ENCODE results near the gene UCMA. TPM values are rescaled to one million over a fixed set of nuclear protein-coding genes. Genes with fewer than 3 reads are reported as not detected.

Gene UCMA
- total and polyA plus RNA-seq, 3 experiments from 2014 or later: not detected

- DNase-seq: no peak
- Mint-ChIP-seq H3K4me1 (peaks cover 11 to 15% (median 11%) of the 10 kb centered on the region in 3 donors), H3K36me3 (peaks cover 0 to 3% (median 0%) of the 10 kb centered on the region in 3 donors), H3K27me3 (peaks cover 4 to 20% of the 10 kb centered on the region in 2 donors), H3K27ac (peak overlapping the region in 1 of 8 donors; percentile 2), H3K4me3 (no peak overlapping the region), H3K9me3 (no peaks in the 10 kb centered on the region)
- no peaks in the 10 kb centered on the region for H3K9me3 ChIP-seq (ENCODE audit: low read length)
- no peak overlapping the region for H3K4me3 ChIP-seq (ENCODE audit: low read length)
- no peak overlapping the region for H3K27ac ChIP-seq (ENCODE audit: low read depth, low read length)
- ChIA-PET CTCF (no interaction called here), POLR2A (no interaction called here)
- H3K27me3 ChIP-seq (ENCODE audit: insufficient read depth, low read length, poor library complexity, severe bottlenecking): no peaks in the 10 kb centered on the region
- H3K4me1 ChIP-seq (ENCODE audit: insufficient read depth, low read length): no peaks in the 10 kb centered on the region
- H3K36me3 ChIP-seq (ENCODE audit: insufficient read depth, low read length): no peaks in the 10 kb centered on the region
Observed at GRCh38 chr10:13268841-13269240, 34.7 kb upstream of the UCMA start.

- H3K4me1 Mint-ChIP-seq: peaks cover 11 to 15% (median 11%) of the 10 kb centered on the region in 3 donors
- H3K4me3 Mint-ChIP-seq: no peak overlapping the region
- H3K27me3 ChIP-seq (ENCODE audit: insufficient read depth, low read length, poor library complexity, severe bottlenecking): no peaks in the 10 kb centered on the region
- peaks cover 0 to 5% (median 0%) of the 10 kb centered on the region in 3 donors for H3K36me3 Mint-ChIP-seq
- no peak overlapping the region for H3K4me3 ChIP-seq (ENCODE audit: low read length)
- H3K4me1 ChIP-seq (ENCODE audit: insufficient read depth, low read length): no peaks in the 10 kb centered on the region
- no peaks in the 10 kb centered on the region for H3K9me3 Mint-ChIP-seq
- H3K27ac Mint-ChIP-seq: no peak overlapping the region
- H3K9me3 ChIP-seq (ENCODE audit: low read length): no peaks in the 10 kb centered on the region
- no peak overlapping the region for H3K27ac ChIP-seq (ENCODE audit: low read depth, low read length)
- no peaks in the 10 kb centered on the region for H3K36me3 ChIP-seq (ENCODE audit: insufficient read depth, low read length)
- CTCF ChIA-PET: no interaction called here
- no peak for DNase-seq
- POLR2A ChIA-PET: no interaction called here
- peaks cover 7 to 26% of the 10 kb centered on the region in 2 donors for H3K27me3 Mint-ChIP-seq
Observed at GRCh38 chr10:13268310-13268709, 34.1 kb upstream of the UCMA start.

GRCh38 chr10:13263591-13263990 is 29.4 kb upstream of the UCMA start:
- no peaks in the 10 kb centered on the region for H3K27me3 ChIP-seq (ENCODE audit: insufficient read depth, low read length, poor library complexity, severe bottlenecking)
- H3K4me1 ChIP-seq (ENCODE audit: insufficient read depth, low read length): no peaks in the 10 kb centered on the region
- Mint-ChIP-seq H3K4me3 (no peak overlapping the region), H3K27me3 (peaks cover 14 to 40% of the 10 kb centered on the region in 2 donors), H3K36me3 (peaks cover 0 to 8% (median 3%) of the 10 kb centered on the region in 3 donors), H3K4me1 (no peaks in the 10 kb centered on the region), H3K27ac (no peak overlapping the region), H3K9me3 (peaks cover 0 to 3% (median 0%) of the 10 kb centered on the region in 5 donors)
- no peaks in the 10 kb centered on the region for H3K36me3 ChIP-seq (ENCODE audit: insufficient read depth, low read length)
- CTCF ChIA-PET: no interaction called here
- no peak overlapping the region for H3K27ac ChIP-seq (ENCODE audit: low read depth, low read length)
- POLR2A ChIA-PET: no interaction called here
- no peak for DNase-seq
- H3K9me3 ChIP-seq (ENCODE audit: low read length): no peaks in the 10 kb centered on the region
- no peak overlapping the region for H3K4me3 ChIP-seq (ENCODE audit: low read length)

GRCh38 chr10:13262433-13262832 is 28.3 kb upstream of the UCMA start:
- H3K9me3 ChIP-seq (ENCODE audit: low read length): no peaks in the 10 kb centered on the region
- no peaks in the 10 kb centered on the region for H3K4me1 ChIP-seq (ENCODE audit: insufficient read depth, low read length)
- no peaks in the 10 kb centered on the region for H3K27me3 ChIP-seq (ENCODE audit: insufficient read depth, low read length, poor library complexity, severe bottlenecking)
- no peak for DNase-seq
- peaks cover 0 to 3% (median 0%) of the 10 kb centered on the region in 5 donors for H3K9me3 Mint-ChIP-seq
- H3K36me3 ChIP-seq (ENCODE audit: insufficient read depth, low read length): no peaks in the 10 kb centered on the region
- peaks cover 0 to 8% (median 3%) of the 10 kb centered on the region in 3 donors for H3K36me3 Mint-ChIP-seq
- peaks cover 14 to 48% of the 10 kb centered on the region in 2 donors for H3K27me3 Mint-ChIP-seq
- H3K27ac ChIP-seq (ENCODE audit: low read depth, low read length): no peak overlapping the region
- H3K4me3 ChIP-seq (ENCODE audit: low read length): no peak overlapping the region
- ChIA-PET CTCF (no interaction called here), POLR2A (no interaction called here)
- H3K4me1 Mint-ChIP-seq: no peaks in the 10 kb centered on the region
- no peak overlapping the region for H3K4me3 Mint-ChIP-seq
- no peak overlapping the region for H3K27ac Mint-ChIP-seq

GRCh38 chr10:13257621-13258140 is 23.5 kb upstream of the UCMA start:
- Histone ChIP-seq H3K36me3 (ENCODE audit: insufficient read depth, low read length) (no peaks in the 10 kb centered on the region), H3K27me3 (ENCODE audit: insufficient read depth, low read length, poor library complexity, severe bottlenecking) (no peaks in the 10 kb centered on the region), H3K4me1 (ENCODE audit: insufficient read depth, low read length) (no peaks in the 10 kb centered on the region), H3K9me3 (ENCODE audit: low read length) (no peaks in the 10 kb centered on the region), H3K27ac (ENCODE audit: low read depth, low read length) (no peak overlapping the region), H3K4me3 (ENCODE audit: low read length) (no peak overlapping the region)
- Mint-ChIP-seq H3K4me3 (no peak overlapping the region), H3K4me1 (no peaks in the 10 kb centered on the region), H3K36me3 (peaks cover 0 to 3% (median 0%) of the 10 kb centered on the region in 3 donors), H3K27me3 (peaks cover 17 to 33% of the 10 kb centered on the region in 2 donors), H3K27ac (no peak overlapping the region), H3K9me3 (peaks cover 0 to 3% (median 0%) of the 10 kb centered on the region in 5 donors)
- POLR2A ChIA-PET: no interaction called here
- CTCF ChIA-PET: no interaction called here
- DNase-seq: no peak

GRCh38 chr10:13256627-13257026 is 22.5 kb upstream of the UCMA start:
- H3K9me3 Mint-ChIP-seq: peaks cover 0 to 2% (median 0%) of the 10 kb centered on the region in 5 donors
- Histone ChIP-seq H3K36me3 (ENCODE audit: insufficient read depth, low read length) (no peaks in the 10 kb centered on the region), H3K27ac (ENCODE audit: low read depth, low read length) (no peak overlapping the region), H3K9me3 (ENCODE audit: low read length) (no peaks in the 10 kb centered on the region), H3K4me1 (ENCODE audit: insufficient read depth, low read length) (no peaks in the 10 kb centered on the region), H3K27me3 (ENCODE audit: insufficient read depth, low read length, poor library complexity, severe bottlenecking) (no peaks in the 10 kb centered on the region), H3K4me3 (ENCODE audit: low read length) (no peak overlapping the region)
- H3K4me3 Mint-ChIP-seq: no peak overlapping the region
- no peaks in the 10 kb centered on the region for H3K36me3 Mint-ChIP-seq
- H3K27ac Mint-ChIP-seq: no peak overlapping the region
- no peaks in the 10 kb centered on the region for H3K4me1 Mint-ChIP-seq
- POLR2A ChIA-PET: no interaction called here
- H3K27me3 Mint-ChIP-seq: peaks cover 17 to 28% of the 10 kb centered on the region in 2 donors
- CTCF ChIA-PET: no interaction called here
- DNase-seq: no peak

GRCh38 chr10:13253726-13254125 is 19.6 kb upstream of the UCMA start:
- Histone ChIP-seq H3K4me1 (ENCODE audit: insufficient read depth, low read length) (no peaks in the 10 kb centered on the region), H3K4me3 (ENCODE audit: low read length) (no peak overlapping the region), H3K9me3 (ENCODE audit: low read length) (no peaks in the 10 kb centered on the region), H3K36me3 (ENCODE audit: insufficient read depth, low read length) (no peaks in the 10 kb centered on the region), H3K27ac (ENCODE audit: low read depth, low read length) (no peak overlapping the region), H3K27me3 (ENCODE audit: insufficient read depth, low read length, poor library complexity, severe bottlenecking) (no peaks in the 10 kb centered on the region)
- Mint-ChIP-seq H3K4me1 (no peaks in the 10 kb centered on the region), H3K9me3 (no peaks in the 10 kb centered on the region), H3K27ac (no peak overlapping the region), H3K4me3 (no peak overlapping the region), H3K27me3 (peaks cover 11 to 24% of the 10 kb centered on the region in 2 donors), H3K36me3 (no peaks in the 10 kb centered on the region)
- ChIA-PET CTCF (no interaction called here), POLR2A (no interaction called here)
- no peak for DNase-seq

GRCh38 chr10:13247784-13248183 is 13.6 kb upstream of the UCMA start:
- Histone ChIP-seq H3K9me3 (ENCODE audit: low read length) (no peaks in the 10 kb centered on the region), H3K27me3 (ENCODE audit: insufficient read depth, low read length, poor library complexity, severe bottlenecking) (no peaks in the 10 kb centered on the region), H3K4me1 (ENCODE audit: insufficient read depth, low read length) (no peaks in the 10 kb centered on the region), H3K4me3 (ENCODE audit: low read length) (no peak overlapping the region), H3K27ac (ENCODE audit: low read depth, low read length) (no peak overlapping the region), H3K36me3 (ENCODE audit: insufficient read depth, low read length) (no peaks in the 10 kb centered on the region)
- ChIA-PET POLR2A (no interaction called here), CTCF (no interaction called here)
- Mint-ChIP-seq H3K9me3 (no peaks in the 10 kb centered on the region), H3K27ac (no peak overlapping the region), H3K36me3 (no peaks in the 10 kb centered on the region), H3K27me3 (peaks cover 3% of the 10 kb centered on the region in 2 donors), H3K4me3 (no peak overlapping the region), H3K4me1 (no peaks in the 10 kb centered on the region)
- DNase-seq: no peak

- no peaks in the 10 kb centered on the region for H3K36me3 ChIP-seq (ENCODE audit: insufficient read depth, low read length)
- Mint-ChIP-seq H3K36me3 (no peaks in the 10 kb centered on the region), H3K27ac (no peak overlapping the region), H3K4me1 (no peaks in the 10 kb centered on the region), H3K27me3 (peaks cover 3% of the 10 kb centered on the region in 2 donors), H3K9me3 (no peaks in the 10 kb centered on the region), H3K4me3 (no peak overlapping the region)
- H3K4me3 ChIP-seq (ENCODE audit: low read length): no peak overlapping the region
- no peak overlapping the region for H3K27ac ChIP-seq (ENCODE audit: low read depth, low read length)
- no peaks in the 10 kb centered on the region for H3K4me1 ChIP-seq (ENCODE audit: insufficient read depth, low read length)
- DNase-seq: no peak
- no peaks in the 10 kb centered on the region for H3K9me3 ChIP-seq (ENCODE audit: low read length)
- POLR2A ChIA-PET: no interaction called here
- H3K27me3 ChIP-seq (ENCODE audit: insufficient read depth, low read length, poor library complexity, severe bottlenecking): no peaks in the 10 kb centered on the region
- CTCF ChIA-PET: no interaction called here
Observed at GRCh38 chr10:13247246-13247645, 13.1 kb upstream of the UCMA start.
